SK-N-SH treated with all-trans-retinoic acid at 6 μM for 48 hours (cell line): ENCODE measurements around the gene S100Z.
"Not testable (repeated sequence)": the region's sequence is repeated elsewhere in the genome, so short reads cannot be mapped to it uniquely, and the experiment has no call there.

Source experiments
- ATAC-seq: fragments of 200-7000 bp; cut with Tn5 transposase; 3 replicates; pipeline ENCODE4 v1.9.1; 2020; ENCODE audit warnings: mild to moderate bottlenecking, moderate library complexity
- ARNTL ChIP-seq: fragments of 450-650 bp; formaldehyde crosslinking; IDR thresholded peaks from 2 replicates; pipeline ENCODE4 v1.5.0; 2020; ENCODE audit warnings: low read depth, mild to moderate bottlenecking, moderate library complexity, borderline replicate concordance
- BACH2 ChIP-seq: fragments of 250-450 bp; sonication (Bioruptor Pico); IDR thresholded peaks from 2 replicates; pipeline ENCODE4 v1.9.0; 2021; ENCODE audit warnings: mild to moderate bottlenecking, borderline replicate concordance
- CREB5 ChIP-seq: fragments of 250-450 bp; sonication (Bioruptor Pico); IDR thresholded peaks from 2 replicates; pipeline ENCODE4 v1.5.1; 2020; ENCODE audit warnings: low read depth, mild to moderate bottlenecking, moderate library complexity
- CSRNP3 ChIP-seq: fragments of 250-450 bp; sonication (Bioruptor Pico); IDR thresholded peaks from 2 replicates; pipeline ENCODE4 v1.5.1; 2021; ENCODE audit warnings: mild to moderate bottlenecking, moderate library complexity
- ESRRG ChIP-seq: fragments of 250-450 bp; sonication (Bioruptor Pico); IDR thresholded peaks from 2 replicates; pipeline ENCODE4 v1.6.1; 2021; ENCODE audit warnings: mild to moderate bottlenecking
- GLIS3 ChIP-seq: fragments of 250-450 bp; sonication (Bioruptor Pico); IDR thresholded peaks from 2 replicates; pipeline ENCODE4 v1.5.0; 2020; ENCODE audit warnings: mild to moderate bottlenecking, moderate library complexity
- ISL1 ChIP-seq: fragments of 250-450 bp; sonication (Bioruptor Pico); IDR thresholded peaks from 2 replicates; pipeline ENCODE4 v2.1.2; 2022; ENCODE audit warnings: mild to moderate bottlenecking, moderate library complexity
- OSR1 ChIP-seq: fragments of 250-450 bp; sonication (Bioruptor Pico); IDR thresholded peaks from 2 replicates; pipeline ENCODE4 v1.8.0; 2022; ENCODE audit warnings: moderate library complexity, mild to moderate bottlenecking, inconsistent platforms
- PATZ1 ChIP-seq: fragments of 250-450 bp; sonication (Bioruptor Pico); IDR thresholded peaks from 2 replicates; pipeline ENCODE4 v1.8.0; 2020; ENCODE audit warnings: mild to moderate bottlenecking, moderate library complexity, borderline replicate concordance
- POU6F1 ChIP-seq: fragments of 250-450 bp; sonication (Bioruptor Pico); IDR thresholded peaks from 2 replicates; pipeline ENCODE4 v1.8.0; 2021; ENCODE audit warnings: low read depth, mild to moderate bottlenecking, moderate library complexity, borderline replicate concordance
- PPARA ChIP-seq: fragments of 250-450 bp; sonication (Bioruptor Pico); IDR thresholded peaks from 2 replicates; pipeline ENCODE4 v1.5.0; 2020; ENCODE audit warnings: mild to moderate bottlenecking, borderline replicate concordance
- RARB ChIP-seq: fragments of 250-450 bp; sonication (Bioruptor Pico); IDR thresholded peaks from 2 replicates; pipeline ENCODE4 v1.8.0; 2021; ENCODE audit warnings: mild to moderate bottlenecking, moderate library complexity
- TCF4 ChIP-seq: fragments of 250-450 bp; sonication (Bioruptor Pico); IDR thresholded peaks from 2 replicates; pipeline ENCODE4 v1.8.0; 2021; ENCODE audit warnings: mild to moderate bottlenecking, moderate library complexity, borderline replicate concordance
- TOX ChIP-seq: fragments of 250-450 bp; sonication (Bioruptor Pico); IDR thresholded peaks from 2 replicates; pipeline ENCODE4 v1.8.0; 2021; ENCODE audit warnings: mild to moderate bottlenecking, moderate library complexity, borderline replicate concordance
- ZC3H10 ChIP-seq: fragments of 250-450 bp; sonication (Bioruptor Pico); IDR thresholded peaks from 2 replicates; pipeline ENCODE4 v1.5.1; 2021; ENCODE audit warnings: mild to moderate bottlenecking, moderate library complexity
- ZFP3 ChIP-seq: fragments of 250-450 bp; sonication (Bioruptor Pico); IDR thresholded peaks from 2 replicates; pipeline ENCODE4 v1.5.0; 2020; ENCODE audit warnings: mild to moderate bottlenecking, moderate library complexity
- ZFP30 ChIP-seq: fragments of 450-650 bp; formaldehyde crosslinking; IDR thresholded peaks from 2 replicates; pipeline ENCODE4 v1.5.0; 2022; ENCODE audit warnings: mild to moderate bottlenecking, moderate library complexity
- ZNF565 ChIP-seq: fragments of 450-650 bp; formaldehyde crosslinking; conservative IDR thresholded peaks from 2 replicates; pipeline ENCODE4 v1.5.0; 2020; ENCODE audit warnings: low read depth, mild to moderate bottlenecking, moderate library complexity
- ZNF70 ChIP-seq: fragments of 450-650 bp; formaldehyde crosslinking; IDR thresholded peaks from 2 replicates; pipeline ENCODE4 v1.5.0; 2020; ENCODE audit warnings: mild to moderate bottlenecking, moderate library complexity
- ZNF8 ChIP-seq: fragments of 450-650 bp; formaldehyde crosslinking; IDR thresholded peaks from 2 replicates; pipeline ENCODE4 v1.5.0; 2020; ENCODE audit warnings: mild to moderate bottlenecking, moderate library complexity

The S100Z gene

GRCh38 chr5:76854644-76855043 lies 4.8 kb downstream of the S100Z start:
- no peak for ATAC-seq
- no peak for TF ChIP-seq TCF4 (CRISPR knock-in tag)
- TF ChIP-seq POU6F1 (CRISPR knock-in tag), result no peak
- TF ChIP-seq CSRNP3 (CRISPR knock-in tag), result no peak
- TF ChIP-seq GLIS3 (CRISPR knock-in tag), result no peak
- no peak for TF ChIP-seq ZNF565
- no peak for TF ChIP-seq ZFP30 (CRISPR knock-in tag)
- TF ChIP-seq TOX (CRISPR knock-in tag), result no peak
- TF ChIP-seq ZFP3 (CRISPR knock-in tag), result no peak
- no peak for TF ChIP-seq CREB5 (CRISPR knock-in tag)
- no peak for TF ChIP-seq ISL1 (CRISPR knock-in tag)
- no peak for TF ChIP-seq ARNTL (CRISPR knock-in tag)
- no peak for TF ChIP-seq RARB

- not testable (repeated sequence) for ATAC-seq
Measured at GRCh38 chr5:76855501-76855900, 5.7 kb downstream of the S100Z start.

GRCh38 chr5:76855961-76856360 lies 6.1 kb downstream of the S100Z start:
- TF ChIP-seq BACH2 (CRISPR knock-in tag), result no peak
- TF ChIP-seq PATZ1, result no peak
- no peak for TF ChIP-seq ZNF565
- TF ChIP-seq RARB, result no peak
- TF ChIP-seq GLIS3 (CRISPR knock-in tag), result no peak
- no peak for TF ChIP-seq ZNF8 (CRISPR knock-in tag)
- no peak for TF ChIP-seq ZFP3 (CRISPR knock-in tag)
- no peak for TF ChIP-seq CREB5 (CRISPR knock-in tag)
- TF ChIP-seq, all 23 proteins: peak for 0
- no peak for ATAC-seq

GRCh38 chr5:76856800-76857199 lies 7.0 kb downstream of the S100Z start:
- ATAC-seq, result not testable (repeated sequence)

GRCh38 chr5:76859591-76860247 lies 9.9 kb downstream of the S100Z start:
- ATAC-seq, result no peak
- no peak for TF ChIP-seq ZNF8 (CRISPR knock-in tag)
- TF ChIP-seq PPARA, result no peak
- TF ChIP-seq ZNF70 (CRISPR knock-in tag), result no peak
- no peak for TF ChIP-seq OSR1 (CRISPR knock-in tag)
- TF ChIP-seq POU6F1 (CRISPR knock-in tag), result no peak
- TF ChIP-seq ISL1 (CRISPR knock-in tag), result no peak
- no peak for TF ChIP-seq ZFP3 (CRISPR knock-in tag)
- TF ChIP-seq CSRNP3 (CRISPR knock-in tag), result no peak
- TF ChIP-seq TCF4 (CRISPR knock-in tag), result no peak
- TF ChIP-seq ESRRG, result no peak
- TF ChIP-seq RARB, result no peak
- TF ChIP-seq GLIS3 (CRISPR knock-in tag), result no peak
- TF ChIP-seq ARNTL (CRISPR knock-in tag), result no peak
- no peak for TF ChIP-seq ZC3H10
